GM12865 (cell line): ENCODE results near the gene TBC1D19.

Experiments used
- DNase-seq: peaks from one replicate; pipeline ENCODE4 v3.0.0; 2010; ENCODE audit warnings: low read depth
- H3K4me3 ChIP-seq: 2 replicates; pipeline ENCODE4 v1.5.1; 2011; ENCODE audit warnings: mild to moderate bottlenecking, low read depth, low read length, control low read depth
- TF ChIP-seq, protein P1 (sequence below): IDR thresholded peaks from 2 replicates; pipeline ENCODE4 v1.5.1; 2011; ENCODE audit warnings: low read length, control low read depth, low read depth, inconsistent platforms; ENCODE audit not compliant: insufficient read depth; ENCODE audit errors: missing control alignments

TBC1D19 gene

DNA sequence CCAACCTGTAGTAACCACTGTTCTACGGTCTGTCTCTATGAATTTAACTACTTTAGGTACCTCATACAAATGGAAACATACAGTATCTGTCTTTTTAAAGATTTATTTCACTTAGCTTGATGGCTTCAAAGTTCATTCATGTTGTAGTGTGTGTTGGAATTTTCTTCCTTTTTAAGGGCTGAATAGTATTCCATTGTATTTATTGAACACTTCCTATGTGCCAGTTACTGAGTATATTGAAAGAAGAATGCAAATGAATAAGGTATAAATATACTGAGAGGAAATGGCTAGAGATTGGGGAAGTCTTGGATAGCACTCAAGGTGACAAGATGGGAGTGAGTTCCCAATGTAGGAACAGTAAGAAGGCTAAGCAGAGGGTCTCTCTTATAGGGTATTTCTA, 17.3 kb downstream of the TBC1D19 start:
- TF ChIP-seq, protein P1, sequence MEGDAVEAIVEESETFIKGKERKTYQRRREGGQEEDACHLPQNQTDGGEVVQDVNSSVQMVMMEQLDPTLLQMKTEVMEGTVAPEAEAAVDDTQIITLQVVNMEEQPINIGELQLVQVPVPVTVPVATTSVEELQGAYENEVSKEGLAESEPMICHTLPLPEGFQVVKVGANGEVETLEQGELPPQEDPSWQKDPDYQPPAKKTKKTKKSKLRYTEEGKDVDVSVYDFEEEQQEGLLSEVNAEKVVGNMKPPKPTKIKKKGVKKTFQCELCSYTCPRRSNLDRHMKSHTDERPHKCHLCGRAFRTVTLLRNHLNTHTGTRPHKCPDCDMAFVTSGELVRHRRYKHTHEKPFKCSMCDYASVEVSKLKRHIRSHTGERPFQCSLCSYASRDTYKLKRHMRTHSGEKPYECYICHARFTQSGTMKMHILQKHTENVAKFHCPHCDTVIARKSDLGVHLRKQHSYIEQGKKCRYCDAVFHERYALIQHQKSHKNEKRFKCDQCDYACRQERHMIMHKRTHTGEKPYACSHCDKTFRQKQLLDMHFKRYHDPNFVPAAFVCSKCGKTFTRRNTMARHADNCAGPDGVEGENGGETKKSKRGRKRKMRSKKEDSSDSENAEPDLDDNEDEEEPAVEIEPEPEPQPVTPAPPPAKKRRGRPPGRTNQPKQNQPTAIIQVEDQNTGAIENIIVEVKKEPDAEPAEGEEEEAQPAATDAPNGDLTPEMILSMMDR, result no peak

DNA sequence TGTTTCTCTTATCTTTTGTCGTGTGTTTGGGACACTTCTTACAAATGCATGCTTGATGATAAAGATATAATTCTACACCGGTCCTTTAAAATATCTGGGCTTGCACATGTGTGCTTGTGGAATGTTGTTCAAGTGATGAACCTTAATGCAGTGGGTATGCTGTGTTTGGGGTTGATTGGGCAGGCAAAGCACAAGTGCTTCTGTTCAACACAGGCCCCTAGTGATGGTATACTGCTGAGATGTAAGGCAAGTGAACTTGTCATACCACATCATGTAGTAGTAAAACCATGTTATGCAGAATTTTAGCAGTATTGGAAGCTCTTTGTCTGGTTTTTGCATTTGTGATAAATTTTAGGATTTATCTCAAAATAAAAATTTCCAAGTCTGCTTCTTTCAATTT, 23.9 kb downstream of the TBC1D19 start:
- TF ChIP-seq, protein P1, result no peak
- no peak overlapping the region for H3K4me3 ChIP-seq
- DNase-seq, result no peak

More for the DNA sequence above, 17.3 kb downstream of the TBC1D19 start:
- DNase-seq, result no peak
- no peak overlapping the region for H3K4me3 ChIP-seq

DNA sequence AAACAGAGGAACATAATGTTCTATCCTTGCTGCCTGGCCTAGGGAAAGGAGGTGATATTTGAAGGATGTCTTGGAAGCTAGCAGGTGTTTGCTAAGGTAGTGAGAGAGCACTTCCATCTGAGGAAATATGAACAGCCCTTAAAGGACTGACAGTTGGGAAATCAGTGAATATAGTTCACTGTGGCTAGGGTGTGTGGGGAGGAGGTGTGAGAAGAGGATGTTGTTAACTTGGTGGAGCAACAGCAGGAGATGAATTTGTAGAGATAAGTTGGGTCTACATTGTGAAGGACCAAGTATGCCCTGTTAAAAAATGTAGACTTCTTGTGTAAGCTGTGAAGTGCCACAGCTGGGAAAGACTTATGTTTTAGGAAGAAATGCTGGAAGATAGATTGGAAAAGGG, 25.5 kb downstream of the TBC1D19 start:
- no peak for DNase-seq
- TF ChIP-seq, protein P1, result no peak

GRCh38 chr4:26609868-26610267, 26.0 kb downstream of the TBC1D19 start:
- no peak for DNase-seq
- TF ChIP-seq, protein P1, result no peak
- no peak overlapping the region for H3K4me3 ChIP-seq

More for the DNA sequence above, 25.5 kb downstream of the TBC1D19 start:
- H3K4me3 ChIP-seq, result no peak overlapping the region

GRCh38 chr4:26611372-26611771, 27.5 kb downstream of the TBC1D19 start:
- no peak overlapping the region for H3K4me3 ChIP-seq
- no peak for DNase-seq
- TF ChIP-seq, protein P1, result no peak

DNA sequence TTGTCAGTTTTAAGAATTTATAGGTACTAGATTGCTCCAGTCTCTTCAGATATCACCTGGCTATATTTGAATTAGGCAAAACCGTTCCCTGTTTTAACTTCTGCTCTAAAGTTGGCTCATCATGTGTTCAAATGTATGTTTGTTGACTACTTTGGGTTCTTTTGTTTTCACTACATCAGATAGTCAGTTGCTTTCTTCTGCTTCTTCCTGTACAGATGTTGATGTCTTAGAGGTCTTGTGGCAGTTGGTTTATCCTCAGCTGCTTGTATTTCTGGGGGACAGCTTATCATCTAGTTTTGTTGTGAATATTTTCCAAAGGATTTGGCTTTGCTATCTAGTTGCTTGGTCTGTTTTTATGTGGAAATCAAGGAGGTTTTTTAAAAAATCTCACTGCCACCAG, 28.0 kb downstream of the TBC1D19 start:
- H3K4me3 ChIP-seq, result no peak overlapping the region
- no peak for DNase-seq
- TF ChIP-seq, protein P1, result no peak

GRCh38 chr4:26613237-26613636, 29.4 kb downstream of the TBC1D19 start:
- no peak for DNase-seq
- TF ChIP-seq, protein P1, result no peak
- no peak overlapping the region for H3K4me3 ChIP-seq
